Right hindlimb (tissue), 1 donor: ENCODE data around the gene MRPL47.
"Not testable (repeated sequence)": the region's sequence is repeated elsewhere in the genome, so short reads cannot be mapped to it uniquely, and the experiment has no call there.

Experiments
- DNase-seq: peaks from one replicate; pipeline ENCODE4 v3.0.0-alpha.2; 2018

Gene MRPL47

GRCh38 chr3:179604321-179605078 is at the start of gene MRPL47, which contains the start of gene NDUFB5:
Gene MRPL47 (minus strand): TSS chr3:179604638. CDS start chr3:179604624, 14 bp downstream.
Gene NDUFB5 (plus strand): TSS chr3:179604794. CDS start chr3:179604816, 22 bp downstream.
- peak; percentile 97 for DNase-seq

- DNase-seq = peak; percentile 88
Observed at GRCh38 chr3:179653096-179653797, 48.8 kb upstream of the MRPL47 start.

GRCh38 chr3:179652447-179653095 is 48.1 kb upstream of the MRPL47 start, which contains the start of gene USP13:
Gene USP13 (plus strand): TSS chr3:179653040. CDS start chr3:179653226, 186 bp downstream.
- peak; percentile 89 for DNase-seq

GRCh38 chr3:179651687-179652446 is 47.4 kb upstream of the MRPL47 start:
- no peak for DNase-seq

- no peak for DNase-seq
Observed at GRCh38 chr3:179646177-179646576, 41.7 kb upstream of the MRPL47 start.

GRCh38 chr3:179643837-179644236 is 39.4 kb upstream of the MRPL47 start:
- not testable (repeated sequence) for DNase-seq

- no peak for DNase-seq
Observed at GRCh38 chr3:179642871-179643270, 38.4 kb upstream of the MRPL47 start.

GRCh38 chr3:179640469-179640868 is 36.0 kb upstream of the MRPL47 start:
- DNase-seq = no peak

GRCh38 chr3:179630753-179631451 is 26.5 kb upstream of the MRPL47 start:
- DNase-seq = no peak

GRCh38 chr3:179624451-179624850 is 20.0 kb upstream of the MRPL47 start:
- no peak for DNase-seq

- no peak for DNase-seq
Observed at GRCh38 chr3:179622023-179622422, 17.6 kb upstream of the MRPL47 start.

- DNase-seq = no peak
Observed at GRCh38 chr3:179615458-179616173, 11.2 kb upstream of the MRPL47 start.

- no peak for DNase-seq
Observed at GRCh38 chr3:179613807-179614206, 9.4 kb upstream of the MRPL47 start.

GRCh38 chr3:179610066-179610465 is 5.6 kb upstream of the MRPL47 start:
- no peak for DNase-seq

GRCh38 chr3:179608931-179609720 is 4.7 kb upstream of the MRPL47 start:
- DNase-seq = no peak

- no peak for DNase-seq
Observed at GRCh38 chr3:179606534-179607085, 2.2 kb upstream of the MRPL47 start.

- no peak for DNase-seq
Observed at GRCh38 chr3:179603831-179604230, 607 bp downstream of the MRPL47 start.

- DNase-seq = no peak
Observed at GRCh38 chr3:179603321-179603720, 1.1 kb downstream of the MRPL47 start.

GRCh38 chr3:179599531-179599930 is 4.9 kb downstream of the MRPL47 start:
- no peak for DNase-seq

- DNase-seq = no peak
Observed at GRCh38 chr3:179591313-179591712, 13.1 kb downstream of the MRPL47 start.
